Right lobe of liver (tissue), 4 donors: ENCODE measurements around the gene CPLX3.

Experiments
- CTCF ChIP-seq, 4 donors: fragments of 200-600 bp in 3 of 4; fragments of 450-650 bp in 1 of 4; IDR thresholded peaks; one replicate each; pipeline versions ENCODE4 v1.5.1 to v1.8.0; 2016 to 2022; ENCODE audit warnings: antibody characterized with exemption in 4 of 4, mild to moderate bottlenecking in 2 of 4
- POLR2A ChIP-seq: fragments of 450-650 bp; IDR thresholded peaks from one replicate; pipeline ENCODE4 v1.6.1; 2017; ENCODE audit warnings: antibody characterized with exemption, mild to moderate bottlenecking
- donor health status: DM: no; HTN: no; CAD: no.
- donor health status: DM: no; HTN: no; CAD: no.
- donor health status: DM: no; HTN: yes; CAD: no.

GRCh38 chr15:74822233-74822632, 4.2 kb upstream of the CPLX3 start:
- TF ChIP-seq CTCF (IDR thresholded peaks at IDR 0.05) (no peak), POLR2A (no peak)
